CD1c-positive myeloid dendritic cell (primary cell): Measurements from ENCODE around the gene LNPEP.
"Not testable (repeated sequence)": the region's sequence is repeated elsewhere in the genome, so short reads cannot be mapped to it uniquely, and the experiment has no call there.

Source experiments
- DNase-seq: peaks from one replicate; pipeline ENCODE4 v3.0.0-alpha.2; 2016; ENCODE audit errors: extremely low spot score

LNPEP gene

GRCh38 chr5:97063251-97063650 is 127.4 kb downstream of the LNPEP start:
- DNase-seq = no peak

- DNase-seq = no peak
Measured at GRCh38 chr5:97065475-97065874, 129.6 kb downstream of the LNPEP start.

GRCh38 chr5:97067296-97067850 is 131.5 kb downstream of the LNPEP start:
- DNase-seq = no peak

- no peak for DNase-seq
Measured at GRCh38 chr5:97070234-97070633, 134.4 kb downstream of the LNPEP start.

- no peak for DNase-seq
Measured at GRCh38 chr5:97071101-97071500, 135.2 kb downstream of the LNPEP start.

- DNase-seq = no peak
Measured at GRCh38 chr5:97071993-97072392, 136.1 kb downstream of the LNPEP start.

GRCh38 chr5:97072696-97073095 is 136.8 kb downstream of the LNPEP start:
- DNase-seq = no peak

GRCh38 chr5:97073420-97073819 is 137.5 kb downstream of the LNPEP start:
- DNase-seq = no peak

- DNase-seq = no peak
Measured at GRCh38 chr5:97074859-97075489, 139.1 kb downstream of the LNPEP start.

- no peak for DNase-seq
Measured at GRCh38 chr5:97075649-97076048, 139.8 kb downstream of the LNPEP start.

GRCh38 chr5:97076098-97076497 is 140.2 kb downstream of the LNPEP start:
- no peak for DNase-seq

- DNase-seq = no peak
Measured at GRCh38 chr5:97077246-97077645, 141.4 kb downstream of the LNPEP start.

GRCh38 chr5:97078958-97079743 is 143.3 kb downstream of the LNPEP start:
- peak; percentile 75 for DNase-seq

GRCh38 chr5:97084782-97085458 is 149.0 kb downstream of the LNPEP start:
- not testable (repeated sequence) for DNase-seq

GRCh38 chr5:97085459-97086181 is 149.7 kb downstream of the LNPEP start:
- DNase-seq = peak; percentile 73
